Mesothelial cell of epicardium (in vitro differentiated cells): Measurements from ENCODE around the gene RAB40B. TPM values are rescaled to one million over a fixed set of nuclear protein-coding genes. Genes with fewer than 3 reads are reported as not detected.
"Not testable (repeated sequence)": the region's sequence is repeated elsewhere in the genome, so short reads cannot be mapped to it uniquely, and the experiment has no call there.

Experiments used
- DNase-seq, 2 experiments: peaks; one replicate each; pipeline ENCODE4 v3.0.0; 2021; ENCODE audit warnings: low spot score in 2 of 2; ENCODE audit not compliant: unreplicated experiment in 2 of 2
- H3K27ac Mint-ChIP-seq: 2 replicates; pipeline ENCODE4 v1.8.0; 2021; ENCODE audit warnings: mixed read lengths
- H3K27me3 Mint-ChIP-seq: 2 replicates; pipeline ENCODE4 v1.8.0; 2021; ENCODE audit warnings: low read depth, mixed read lengths
- H3K36me3 Mint-ChIP-seq: 2 replicates; pipeline ENCODE4 v1.8.0; 2021; ENCODE audit warnings: mixed read lengths
- H3K4me1 Mint-ChIP-seq: 2 replicates; pipeline ENCODE4 v1.8.0; 2021; ENCODE audit warnings: mixed read lengths
- H3K4me3 Mint-ChIP-seq: 2 replicates; pipeline ENCODE4 v1.8.0; 2021; ENCODE audit warnings: mild to moderate bottlenecking, moderate library complexity, mixed read lengths
- H3K9me3 Mint-ChIP-seq: 2 replicates; pipeline ENCODE4 v1.8.0; 2021; ENCODE audit warnings: mixed read lengths
- CTCF ChIP-seq: fragments of 200-600 bp; sonication (generic); IDR thresholded peaks from one replicate; pipeline ENCODE4 v1.5.0; 2021; ENCODE audit warnings: antibody characterized with exemption; ENCODE audit not compliant: unreplicated experiment
- total RNA-seq: library from RNA; stranded (reverse); gene quantifications from 3 replicates; pipeline ENCODE4 v1.2.1, GENCODE V29; 2021

RAB40B gene, protein sequence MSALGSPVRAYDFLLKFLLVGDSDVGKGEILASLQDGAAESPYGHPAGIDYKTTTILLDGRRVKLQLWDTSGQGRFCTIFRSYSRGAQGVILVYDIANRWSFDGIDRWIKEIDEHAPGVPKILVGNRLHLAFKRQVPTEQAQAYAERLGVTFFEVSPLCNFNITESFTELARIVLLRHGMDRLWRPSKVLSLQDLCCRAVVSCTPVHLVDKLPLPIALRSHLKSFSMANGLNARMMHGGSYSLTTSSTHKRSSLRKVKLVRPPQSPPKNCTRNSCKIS
- total RNA-seq: 25.0 to 26.5 TPM (median 25.5 TPM) in 3 replicates

DNA sequence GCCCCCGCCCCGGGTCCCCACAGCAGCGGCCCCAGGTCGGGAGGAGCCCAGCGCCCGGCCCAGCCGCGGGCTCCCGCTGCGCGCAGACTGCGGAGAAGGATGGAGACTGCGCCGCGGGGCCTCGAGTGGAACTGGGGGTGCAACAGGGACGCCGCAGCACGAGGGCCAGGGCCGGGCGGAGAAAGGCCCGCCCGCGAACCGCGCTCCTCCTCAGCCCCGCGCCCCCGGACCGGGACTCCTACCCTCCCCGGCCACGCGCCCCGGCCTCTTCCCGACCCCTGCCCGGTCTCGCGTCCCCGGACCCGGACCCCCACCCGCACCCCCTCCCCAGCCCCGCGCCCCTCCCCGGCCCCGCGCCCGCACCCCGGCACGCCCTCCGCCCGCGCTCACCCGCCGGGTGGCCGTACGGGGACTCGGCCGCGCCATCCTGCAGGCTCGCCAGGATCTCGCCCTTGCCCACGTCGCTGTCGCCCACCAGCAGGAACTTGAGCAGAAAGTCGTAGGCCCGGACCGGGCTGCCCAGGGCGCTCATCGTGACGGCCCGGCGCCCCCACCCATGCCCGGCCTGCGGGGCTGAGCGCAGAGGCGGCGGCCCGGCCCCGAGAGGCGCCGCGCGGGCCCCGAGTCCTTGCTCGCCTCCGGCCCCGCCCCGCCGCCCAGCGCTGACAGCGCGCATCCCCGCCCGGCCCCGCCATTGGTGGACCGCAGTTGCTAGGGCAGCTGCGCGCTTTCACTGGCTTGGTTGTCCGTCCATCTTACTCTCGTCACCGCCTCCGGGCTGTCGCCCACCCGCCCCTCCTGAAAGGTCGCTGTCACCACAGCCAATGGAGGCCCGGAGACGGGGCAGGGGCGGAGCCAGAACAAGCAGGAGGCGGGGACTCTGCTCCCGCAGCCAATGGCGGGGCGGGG, at the start of gene RAB40B:
Gene RAB40B, minus strand, starts transcription at position 634 of the 909 bp plus-strand sequence. Its CDS starts 102 bp downstream, at position 532.
- DNase-seq: peak; percentile 99
- peak within 1 kb of the TSS; percentile 71 for H3K27ac Mint-ChIP-seq
- H3K36me3 Mint-ChIP-seq: peaks cover 18% of the 10 kb centered on the region
- H3K4me3 Mint-ChIP-seq: peak within 1 kb of the TSS; percentile 81
- H3K4me1 Mint-ChIP-seq: peaks cover 19% of the 10 kb centered on the region
- H3K27me3 Mint-ChIP-seq: peaks cover 18% of the 10 kb centered on the region
- TF ChIP-seq CTCF: no peak
- H3K9me3 Mint-ChIP-seq: peaks cover 10% of the 10 kb centered on the region

GRCh38 chr17:82745524-82745923, 47.0 kb upstream of the RAB40B start:
- Mint-ChIP-seq H3K27me3 (no peaks in the 10 kb centered on the region), H3K36me3 (peaks cover 63% of the 10 kb centered on the region), H3K4me3 (no peak overlapping the region), H3K9me3 (peaks cover 46% of the 10 kb centered on the region), H3K4me1 (no peaks in the 10 kb centered on the region), H3K27ac (no peak overlapping the region)
- no peak for TF ChIP-seq CTCF
- DNase-seq: no peak

DNA sequence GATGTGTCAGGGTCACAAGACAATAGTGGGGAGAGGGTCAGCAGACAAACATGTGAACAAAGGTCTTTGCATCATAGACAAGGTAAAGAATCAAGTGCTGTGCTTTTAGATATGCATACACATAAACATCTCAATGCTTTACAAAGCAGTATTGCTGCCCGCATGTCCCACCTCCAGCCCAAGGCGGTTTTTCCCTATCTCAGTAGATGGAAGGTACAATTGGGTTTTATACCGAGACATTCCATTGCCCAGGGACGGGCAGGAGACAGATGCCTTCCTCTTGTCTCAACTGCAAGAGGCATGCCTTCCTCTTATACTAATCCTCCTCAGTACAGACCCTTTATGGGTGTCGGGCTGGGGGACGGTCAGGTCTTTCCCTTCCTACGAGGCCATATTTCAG, 46.2 kb upstream of the RAB40B start:
- H3K27ac Mint-ChIP-seq, H3K27me3 Mint-ChIP-seq, DNase-seq, H3K4me1 Mint-ChIP-seq, H3K4me3 Mint-ChIP-seq: not testable (repeated sequence)
- peaks cover 52% of the 10 kb centered on the region for H3K9me3 Mint-ChIP-seq
- H3K36me3 Mint-ChIP-seq: peaks cover 70% of the 10 kb centered on the region

GRCh38 chr17:82743344-82744219, 45.1 kb upstream of the RAB40B start:
- Mint-ChIP-seq H3K9me3 (peaks cover 50% of the 10 kb centered on the region), H3K36me3 (peaks cover 66% of the 10 kb centered on the region), H3K4me1 (no peaks in the 10 kb centered on the region), H3K27ac (no peak overlapping the region), H3K4me3 (no peak overlapping the region), H3K27me3 (no peaks in the 10 kb centered on the region)
- TF ChIP-seq CTCF: no peak
- no peak for DNase-seq

DNA sequence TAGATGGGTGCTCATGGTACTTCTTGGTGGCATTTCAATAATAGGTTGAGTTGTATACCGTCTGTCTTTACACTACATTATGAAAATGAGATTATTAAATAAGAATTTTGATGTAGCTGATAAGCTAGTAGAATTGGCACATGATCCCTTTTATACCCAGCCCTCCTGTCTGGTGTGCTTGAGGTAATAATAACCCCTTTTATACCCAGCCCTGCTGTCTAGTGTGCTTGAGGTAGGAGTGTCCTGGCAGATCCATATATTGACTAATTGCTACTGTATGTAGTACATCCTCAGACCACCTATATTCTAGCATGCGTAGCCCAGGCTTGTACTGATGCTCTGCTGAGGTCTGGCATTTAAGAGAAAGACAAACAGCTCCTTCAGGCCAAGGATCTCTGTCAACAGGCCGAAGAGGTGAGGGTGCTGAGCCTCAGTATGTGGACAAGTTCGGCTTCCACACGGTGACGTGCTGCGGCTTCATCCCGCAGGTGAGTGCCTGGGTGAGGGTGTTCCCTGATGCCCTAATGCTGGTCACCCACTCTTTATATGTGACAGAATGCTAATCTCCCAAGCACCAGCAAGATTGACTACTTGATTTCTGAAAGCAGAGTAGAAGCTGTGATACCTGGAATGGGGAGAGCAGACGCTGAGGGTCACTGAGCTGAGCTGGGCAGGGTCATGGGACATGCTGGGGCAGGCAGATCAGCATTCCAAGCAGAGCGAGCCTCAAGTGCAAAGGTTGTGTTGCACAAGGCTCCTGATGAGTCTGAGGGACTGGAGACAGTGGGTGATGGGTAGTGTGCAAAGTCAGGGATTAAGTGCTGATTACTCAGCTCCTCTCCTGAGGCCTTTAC, 42.6 kb upstream of the RAB40B start:
- no peak overlapping the region for H3K4me3 Mint-ChIP-seq
- H3K4me1 Mint-ChIP-seq: peaks cover 4% of the 10 kb centered on the region

More for the DNA sequence above, 42.6 kb upstream of the RAB40B start:
- H3K36me3 Mint-ChIP-seq: peaks cover 59% of the 10 kb centered on the region
- H3K27ac Mint-ChIP-seq: no peak overlapping the region
- H3K27me3 Mint-ChIP-seq: no peaks in the 10 kb centered on the region
- TF ChIP-seq CTCF: no peak
- peaks cover 36% of the 10 kb centered on the region for H3K9me3 Mint-ChIP-seq
- no peak for DNase-seq
